HCT116 (cell line): ENCODE measurements around the gene RORB. TPM values are rescaled to one million over a fixed set of nuclear protein-coding genes. Genes with fewer than 3 reads are reported as not detected.
A peak's percentile ranks its signal among the peaks of the same experiment; 100 is the strongest.

ENCODE experiments used
- ATAC-seq: fragments of 200-7000 bp; cut with Tn5 transposase; 2 replicates; pipeline ENCODE4 v1.9.1; 2020; ENCODE audit warnings: mild to moderate bottlenecking, moderate library complexity
- BruUV-seq: library from RNA; stranded (reverse); fragments of 400-500 nt; replicated peaks from 2 replicates; lab custom pipeline; 2021; lab: Mats Ljungman, UMichigan
- CTCF ChIA-PET: fragments of 300-600 bp; sonication (Branson Sonifier 250); formaldehyde crosslinking; loops from one replicate; lab custom pipeline; 2021; ENCODE audit warnings: antibody characterized with exemption; lab: Charles Lee
- POLR2A ChIA-PET: fragments of 300-600, 350-600 bp; sonication (Branson Sonifier 250); formaldehyde crosslinking; loops from one replicate; lab custom pipeline; 2021; ENCODE audit warnings: antibody characterized with exemption; lab: Charles Lee
- RAD21 ChIA-PET, 2 experiments: fragments of 300-600 bp; sonication (Branson Sonifier 250); formaldehyde crosslinking; loops; one replicate each; lab custom pipeline; 2023; ENCODE audit warnings: low total read pairs in 2 of 2; ENCODE audit not compliant: uncharacterized antibody in 2 of 2, unreplicated experiment in 2 of 2, low non-redundant PET in 1 of 2; lab: Charles Lee
- DNase-seq: peaks from one replicate; pipeline ENCODE4 v3.0.0-alpha.2; 2010; ENCODE audit warnings: low read depth, low spot score
- H2AFZ ChIP-seq: fragments of 200-600 bp; shearing (Covaris generic), sonication (generic); 2 replicates; pipeline ENCODE4 v1.6.1; 2017; ENCODE audit warnings: low read depth, mixed run types, mixed read lengths, antibody characterized with exemption, low read length; ENCODE audit not compliant: poor library complexity, severe bottlenecking
- H3K27ac ChIP-seq: 2 replicates; pipeline ENCODE4 v1.5.1; 2012; ENCODE audit warnings: low read depth, low read length
- H3K27me3 ChIP-seq: fragments of 200-600 bp; sonication (generic); 2 replicates; pipeline ENCODE4 v1.6.1; 2016; ENCODE audit warnings: mixed run types, low read length, mixed read lengths; ENCODE audit not compliant: insufficient read depth
- H3K36me3 ChIP-seq, 2 experiments: fragments of 200-500 bp in 1 of 2; fragments of 200-600 bp in 1 of 2; sonication (Bioruptor generic) in 1 of 2; sonication (generic) in 1 of 2; 2 replicates each; pipeline versions ENCODE4 v1.5.1 to v1.6.1; 2014 to 2016; ENCODE audit warnings: low read length in 2 of 2, inconsistent platforms in 1 of 2, mixed read lengths in 1 of 2, mixed run types in 1 of 2; ENCODE audit not compliant: insufficient read depth in 2 of 2, control insufficient read depth in 1 of 2
- H3K4me1 ChIP-seq, 2 experiments: fragments of 200-600 bp in 1 of 2; sonication (generic) in 1 of 2; 2 replicates each; pipeline versions ENCODE4 v1.5.1 to v1.6.1; 2012 to 2017; ENCODE audit warnings: low read length in 2 of 2, inconsistent platforms in 1 of 2, mild to moderate bottlenecking in 1 of 2, mixed read lengths in 1 of 2, mixed run types in 1 of 2, moderate library complexity in 1 of 2; ENCODE audit not compliant: insufficient read depth in 2 of 2, control insufficient read depth in 1 of 2
- H3K4me2 ChIP-seq: fragments of 200-600 bp; sonication (generic); 2 replicates; pipeline ENCODE4 v1.6.1; 2017; ENCODE audit warnings: mixed run types, low read length, mixed read lengths
- H3K4me3 ChIP-seq, 2 experiments: fragments of 200-600 bp in 1 of 2; sonication (generic) in 1 of 2; replicated peaks in 1 of 2; 2 replicates each; pipeline ENCODE4 v1.5.1; 2011 to 2016; ENCODE audit warnings: low read length in 2 of 2, control low read depth in 1 of 2, low read depth in 1 of 2, mild to moderate bottlenecking in 1 of 2, mixed read lengths in 1 of 2, mixed run types in 1 of 2
- H3K79me2 ChIP-seq: fragments of 200-600 bp; sonication (generic); 2 replicates; pipeline ENCODE4 v1.6.1; 2017; ENCODE audit warnings: mild to moderate bottlenecking, mixed run types, low read length, moderate library complexity, mixed read lengths; ENCODE audit not compliant: insufficient read depth
- H3K9ac ChIP-seq: fragments of 200-600 bp; sonication (generic); 2 replicates; pipeline ENCODE4 v1.6.1; 2016; ENCODE audit warnings: low read length, mixed read lengths
- H3K9me2 ChIP-seq: fragments of 200-600 bp; sonication (generic), shearing (Covaris generic); 2 replicates; pipeline ENCODE4 v1.6.1; 2017; ENCODE audit warnings: mixed run types, mild to moderate bottlenecking, moderate library complexity; ENCODE audit not compliant: insufficient read depth
- H3K9me3 ChIP-seq, 2 experiments: fragments of 200-500 bp in 1 of 2; fragments of 200-600 bp in 1 of 2; sonication (Bioruptor generic) in 1 of 2; sonication (generic) in 1 of 2; 2 replicates each; pipeline ENCODE4 v1.6.1; 2014 to 2017; ENCODE audit warnings: low read length in 2 of 2, mixed read lengths in 2 of 2, inconsistent platforms in 1 of 2, low read depth in 1 of 2, mild to moderate bottlenecking in 1 of 2, mixed run types in 1 of 2, moderate library complexity in 1 of 2; ENCODE audit not compliant: control insufficient read depth in 1 of 2, insufficient read depth in 1 of 2
- H4K20me1 ChIP-seq: fragments of 200-600 bp; sonication (generic), shearing (Covaris generic); 2 replicates; pipeline ENCODE4 v1.6.1; 2017; ENCODE audit warnings: mixed run types, mild to moderate bottlenecking, moderate library complexity; ENCODE audit not compliant: insufficient read depth
- CBX3 ChIP-seq: IDR thresholded peaks from 2 replicates; pipeline ENCODE4 v1.6.1; 2012; ENCODE audit warnings: low read depth
- CTCF ChIP-seq, 3 experiments: fragments of 200-600 bp in 1 of 3; sonication (generic) in 1 of 3; IDR thresholded peaks in 2 of 3; conservative IDR thresholded peaks in 1 of 3; 2 replicates each; pipeline ENCODE4 v1.5.1; 2012 to 2017; ENCODE audit warnings: low read depth in 2 of 3, low read length in 2 of 3, antibody characterized with exemption in 1 of 3, borderline replicate concordance in 1 of 3, control low read depth in 1 of 3, mild to moderate bottlenecking in 1 of 3, mixed read lengths in 1 of 3, mixed run types in 1 of 3, moderate library complexity in 1 of 3; ENCODE audit not compliant: insufficient read depth in 1 of 3
- EZH2phosphoT487 ChIP-seq: fragments of 200-600 bp; IDR thresholded peaks from 2 replicates; pipeline ENCODE4 v1.6.1; 2018; ENCODE audit warnings: antibody characterized with exemption, borderline replicate concordance
- JUND ChIP-seq: IDR thresholded peaks from 2 replicates; pipeline ENCODE4 v1.6.1; 2012
- RAD21 ChIP-seq: IDR thresholded peaks from 2 replicates; pipeline ENCODE4 v1.6.1; 2012; ENCODE audit warnings: low read depth, mild to moderate bottlenecking
- REST ChIP-seq: IDR thresholded peaks from 2 replicates; pipeline ENCODE4 v1.6.1; 2012; ENCODE audit warnings: low read depth
- TCF7L2 ChIP-seq: IDR thresholded peaks from 2 replicates; pipeline ENCODE4 v1.7.0; 2011; ENCODE audit warnings: borderline replicate concordance, inconsistent platforms; ENCODE audit not compliant: insufficient read depth, insufficient read length; ENCODE audit errors: extremely low read depth
- YY1 ChIP-seq: IDR thresholded peaks from 2 replicates; pipeline ENCODE4 v1.6.1; 2011; ENCODE audit warnings: low read length, low read depth, moderate library complexity, mild to moderate bottlenecking; ENCODE audit not compliant: insufficient replicate concordance; ENCODE audit errors: extremely low read depth
- ZFX ChIP-seq: fragments of 450-650 bp; IDR thresholded peaks from 2 replicates; pipeline ENCODE4 v1.6.1; 2017
- intact Hi-C: fragments of 100-400 bp; cut with micrococcal nuclease; formaldehyde crosslinking; loops from 2 replicates; pipeline ENCODE4 v1.10.0; 2022
- total RNA-seq: library from RNA; stranded (reverse); gene quantifications from one replicate; pipeline ENCODE4 v1.2.1, GENCODE V29; 2021; ENCODE audit not compliant: unreplicated experiment

The RORB gene
- total RNA-seq, 1 experiment from 2014 or later = 0.02 TPM

- Histone ChIP-seq H3K27ac (no peak overlapping the region), H3K4me3 (no peak overlapping the region), H2AFZ (no peak overlapping the region), H3K9ac (no peak overlapping the region), H3K4me2 (no peak overlapping the region), H3K9me3 (no peaks in the 10 kb centered on the region), H3K9me2 (no peaks in the 10 kb centered on the region), H3K79me2 (no peaks in the 10 kb centered on the region), H3K4me1 (no peaks in the 10 kb centered on the region), H3K27me3 (peaks cover 37% of the 10 kb centered on the region), H3K36me3 (no peaks in the 10 kb centered on the region), H4K20me1 (no peaks in the 10 kb centered on the region)
- TF ChIP-seq RAD21 (peak; percentile 62), EZH2phosphoT487 (no peak), CTCF (IDR thresholded peaks at IDR 0.05 in 2 of 3, conservative IDR thresholded peaks at IDR 0.05 in 1 of 3; ENCODE audit: borderline replicate concordance in 1 of 3, insufficient read depth in 1 of 3, low read depth in 2 of 3, low read length in 2 of 3) (peak; percentile 31 to 72 (median 67); a peak in 4 of 6 replicates)
- RAD21 ChIA-PET = no interaction called here
- no TSS peak for BruUV-seq
- ATAC-seq (no peak), DNase-seq (peak; percentile 16)
- CTCF ChIA-PET = no interaction called here
- intact Hi-C loops = loop anchor here (1.0 to 10.0 kb wide), 4 partner anchors 479 to 1496 kb away; no protein-coding TSS in a partner anchor
- POLR2A ChIA-PET = no interaction called here
Observed at GRCh38 chr9:74570879-74571512, 73.9 kb downstream of the RORB start.

GRCh38 chr9:74573640-74574191, 76.6 kb downstream of the RORB start:
- TF ChIP-seq ZFX (no peak), TCF7L2 (no peak), RAD21 (no peak), CBX3 (no peak), YY1 (no peak), JUND (no peak), REST (no peak)

More at GRCh38 chr9:74573640-74574191, 76.6 kb downstream of the RORB start:
- Histone ChIP-seq H3K9me2 (no peaks in the 10 kb centered on the region), H3K27me3 (peaks cover 56% of the 10 kb centered on the region), H3K79me2 (no peaks in the 10 kb centered on the region), H3K27ac (no peak overlapping the region), H3K36me3 (no peaks in the 10 kb centered on the region), H3K9ac (no peak overlapping the region), H4K20me1 (no peaks in the 10 kb centered on the region), H3K4me3 (no peak overlapping the region), H2AFZ (no peak overlapping the region), H3K4me2 (no peak overlapping the region), H3K4me1 (no peaks in the 10 kb centered on the region), H3K9me3 (no peaks in the 10 kb centered on the region)
- ATAC-seq (no peak), DNase-seq (no peak)
- ChIA-PET POLR2A (no interaction called here), CTCF (no interaction called here), RAD21 (no interaction called here)
- intact Hi-C loops = loop anchor here (5.0 to 10.0 kb wide), 2 partner anchors 481 to 1499 kb away; no protein-coding TSS in a partner anchor
- BruUV-seq = no TSS peak
